CD8-positive, alpha-beta memory T cell (primary cell): Measurements from ENCODE around the gene ALAS1. TPM values are rescaled to one million over a fixed set of nuclear protein-coding genes. Genes with fewer than 3 reads are reported as not detected.
"Not testable (repeated sequence)": the region's sequence is repeated elsewhere in the genome, so short reads cannot be mapped to it uniquely, and the experiment has no call there.

Experiments used
- CTCF ChIA-PET: fragments of 350-600 bp; sonication (Branson Sonifier 250); formaldehyde crosslinking; loops from one replicate; lab custom pipeline; 2021; ENCODE audit warnings: antibody characterized with exemption; lab: Charles Lee
- POLR2A ChIA-PET: fragments of 350-600 bp; sonication (Branson Sonifier 250); formaldehyde crosslinking; loops from one replicate; lab custom pipeline; 2021; ENCODE audit warnings: antibody characterized with exemption; lab: Charles Lee
- DNase-seq, 5 donors: peaks; one replicate each; pipeline versions ENCODE4 v3.0.0 to v3.0.0-alpha.2; 2020 to 2022; ENCODE audit warnings: mixed read lengths in 1 of 5
- H3K27ac ChIP-seq: one replicate; pipeline ENCODE4 v1.7.0; 2013; ENCODE audit warnings: low read depth, mild to moderate bottlenecking, low read length, moderate library complexity
- H3K27me3 ChIP-seq: 2 replicates; pipeline ENCODE4 v1.7.0; 2013; ENCODE audit warnings: low read length, mild to moderate bottlenecking; ENCODE audit not compliant: insufficient read depth, poor library complexity, severe bottlenecking
- H3K36me3 ChIP-seq: 2 replicates; pipeline ENCODE4 v1.7.0; 2013; ENCODE audit warnings: mild to moderate bottlenecking, low read length, moderate library complexity; ENCODE audit not compliant: insufficient read depth
- H3K4me1 ChIP-seq: 2 replicates; pipeline ENCODE4 v1.7.0; 2013; ENCODE audit warnings: mild to moderate bottlenecking, low read length, moderate library complexity; ENCODE audit not compliant: insufficient read depth
- H3K4me3 ChIP-seq: 2 replicates; pipeline ENCODE4 v1.7.0; 2013; ENCODE audit warnings: mild to moderate bottlenecking, low read length
- H3K9me3 ChIP-seq: 2 replicates; pipeline ENCODE4 v1.7.0; 2013; ENCODE audit warnings: mild to moderate bottlenecking, low read length
- H3K27ac Mint-ChIP-seq, 8 donors: one replicate each; pipeline ENCODE4 v1.8.0; 2020 to 2021; ENCODE audit warnings: mixed read lengths in 8 of 8, mild to moderate bottlenecking in 6 of 8, inconsistent platforms in 3 of 8, moderate library complexity in 3 of 8
- H3K27me3 Mint-ChIP-seq, 2 donors: one replicate each; pipeline ENCODE4 v1.8.0; 2020 to 2021; ENCODE audit warnings: mixed read lengths in 2 of 2, mild to moderate bottlenecking in 1 of 2, moderate library complexity in 1 of 2
- H3K36me3 Mint-ChIP-seq, 3 donors: one replicate each; pipeline ENCODE4 v1.8.0; 2020 to 2021; ENCODE audit warnings: mixed read lengths in 3 of 3, inconsistent platforms in 1 of 3, mild to moderate bottlenecking in 1 of 3
- H3K4me1 Mint-ChIP-seq, 3 donors: one replicate each; pipeline ENCODE4 v1.8.0; 2020 to 2021; ENCODE audit warnings: mixed read lengths in 3 of 3, inconsistent platforms in 1 of 3, mild to moderate bottlenecking in 1 of 3
- H3K4me3 Mint-ChIP-seq, 7 donors: one replicate each; pipeline ENCODE4 v1.8.0; 2020 to 2021; ENCODE audit warnings: mixed read lengths in 7 of 7, mild to moderate bottlenecking in 6 of 7, moderate library complexity in 4 of 7, inconsistent platforms in 2 of 7
- H3K9me3 Mint-ChIP-seq, 5 donors: one replicate each; pipeline ENCODE4 v1.8.0; 2020 to 2022; ENCODE audit warnings: mixed read lengths in 5 of 5, mild to moderate bottlenecking in 3 of 5, moderate library complexity in 2 of 5, inconsistent platforms in 1 of 5
- polyA plus RNA-seq: library from polyadenylated mRNA; unstranded; fragments of 300-500 nt; fragmentation: Illumina TruSeq; gene quantifications from one replicate; pipeline ENCODE4 v1.2.3, GENCODE V29; 2021
- total RNA-seq, 2 experiments: library from RNA; stranded (reverse); gene quantifications; one replicate each; pipeline ENCODE4 v1.2.3, GENCODE V29; 2021

Gene ALAS1
- total RNA-seq = 10 to 100 TPM; 72.2 to 73.0 TPM
- 32.9 TPM for polyA plus RNA-seq

DNA sequence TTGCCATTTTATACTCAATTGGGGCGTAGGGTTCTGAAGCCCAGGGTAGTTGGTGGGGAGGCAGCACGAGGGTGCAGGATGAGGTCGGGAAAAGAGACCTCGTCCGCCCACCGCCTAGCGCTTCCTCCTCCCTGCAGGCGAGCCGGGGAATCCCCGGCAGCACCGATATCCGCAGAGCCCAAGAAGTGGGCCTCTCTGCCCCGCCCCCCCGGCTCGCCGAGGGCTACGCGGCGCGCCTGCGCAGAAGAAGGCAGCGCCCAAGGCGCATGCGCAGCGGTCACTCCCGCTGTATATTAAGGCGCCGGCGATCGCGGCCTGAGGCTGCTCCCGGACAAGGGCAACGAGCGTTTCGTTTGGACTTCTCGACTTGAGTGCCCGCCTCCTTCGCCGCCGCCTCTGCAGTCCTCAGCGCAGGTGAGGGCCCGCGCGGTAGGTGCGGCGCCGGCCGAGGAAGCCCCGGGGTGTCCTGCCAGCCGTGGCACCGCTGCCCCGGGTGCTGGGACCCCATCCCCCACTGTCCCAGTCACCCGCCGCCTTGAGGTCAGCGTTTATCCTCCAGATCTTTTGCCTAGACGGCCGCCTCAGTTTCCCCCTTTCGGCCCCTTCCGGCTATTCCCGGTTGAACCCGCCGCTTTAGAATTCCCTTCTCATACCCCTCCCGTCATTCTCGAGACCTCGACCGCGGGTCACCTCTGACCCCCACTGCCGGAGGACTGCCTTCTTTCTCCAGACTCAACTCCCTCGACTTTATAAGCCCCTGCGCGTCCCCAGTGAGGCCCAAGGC is at the start of gene ALAS1:
Gene ALAS1, plus strand, starts transcription at position 319 of the 784 bp plus-strand sequence. CDS start 1,082 bp downstream, outside the sequence.
- Histone ChIP-seq H3K9me3 (no peaks in the 10 kb centered on the region), H3K27me3 (no peaks in the 10 kb centered on the region), H3K36me3 (peaks cover 11% of the 10 kb centered on the region), H3K4me1 (peaks cover 33% of the 10 kb centered on the region), H3K4me3 (peak within 1 kb of the TSS; percentile 95), H3K27ac (peak within 1 kb of the TSS; percentile 78)
- peaks cover 36 to 57% (median 54%) of the 10 kb centered on the region in 3 donors for H3K4me1 Mint-ChIP-seq
- ChIA-PET CTCF (interaction anchor here (0.9 to 2.5 kb wide), 3 partner anchors 22 to 141 kb away, joined by 3 to 8 read pairs (median 4); no protein-coding TSS in a partner anchor), POLR2A (interaction anchor here (0.6 to 1.3 kb wide), 2 partner anchors 44 to 214 kb away, joined by 3 to 5 read pairs; partner anchors contain the start of gene POC1A)
- peak within 1 kb of the TSS; percentile 86 to 99 (median 97) for H3K4me3 Mint-ChIP-seq
- DNase-seq = peak; percentile 93 to 95 (median 94)
- peak within 1 kb of the TSS; percentile 87 to 98 (median 96) for H3K27ac Mint-ChIP-seq
- H3K36me3 Mint-ChIP-seq = peaks cover 2 to 33% (median 4%) of the 10 kb centered on the region in 3 donors
- H3K9me3 Mint-ChIP-seq = no peaks in the 10 kb centered on the region
- peaks cover 0 to 1% of the 10 kb centered on the region in 2 donors for H3K27me3 Mint-ChIP-seq

DNA sequence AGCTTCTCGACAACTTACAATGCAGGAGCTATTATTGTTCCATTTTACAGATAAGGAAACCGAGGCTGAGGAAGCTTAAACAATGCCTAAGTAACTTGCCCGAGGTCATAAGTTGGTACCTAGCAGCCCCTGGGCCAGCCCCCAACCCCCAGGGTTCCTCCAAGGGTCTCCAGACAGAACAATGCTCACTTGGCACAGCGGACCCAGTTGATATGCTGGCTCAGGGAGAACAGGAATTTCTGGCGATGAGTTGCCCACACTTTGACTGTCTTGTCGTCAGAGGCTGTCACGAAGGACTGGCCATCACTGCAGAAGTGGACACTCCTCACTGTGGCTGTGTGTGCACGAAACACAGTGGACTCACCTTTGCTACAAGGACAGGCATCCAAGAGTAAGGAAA is 48.9 kb upstream of the ALAS1 start:
- H3K36me3 ChIP-seq = no peaks in the 10 kb centered on the region
- peaks cover 8% of the 10 kb centered on the region for H3K4me1 ChIP-seq
- Mint-ChIP-seq H3K36me3 (no peaks in the 10 kb centered on the region), H3K4me3 (no peak overlapping the region), H3K4me1 (peaks cover 5 to 10% (median 6%) of the 10 kb centered on the region in 3 donors), H3K27ac (no peak overlapping the region), H3K9me3 (no peaks in the 10 kb centered on the region), H3K27me3 (no peaks in the 10 kb centered on the region)
- no peaks in the 10 kb centered on the region for H3K9me3 ChIP-seq
- no peak overlapping the region for H3K27ac ChIP-seq
- ChIA-PET POLR2A (no interaction called here), CTCF (interaction anchor here (0.8 to 1.3 kb wide), 3 partner anchors 27 to 148 kb away, joined by 3 to 6 read pairs (median 5); no protein-coding TSS in a partner anchor)
- DNase-seq = no peak
- H3K4me3 ChIP-seq = no peak overlapping the region
- H3K27me3 ChIP-seq = no peaks in the 10 kb centered on the region

- Histone ChIP-seq H3K4me1 (peaks cover 6% of the 10 kb centered on the region), H3K27me3 (no peaks in the 10 kb centered on the region), H3K36me3 (no peaks in the 10 kb centered on the region), H3K4me3 (no peak overlapping the region), H3K9me3 (no peaks in the 10 kb centered on the region), H3K27ac (no peak overlapping the region)
- Mint-ChIP-seq H3K4me3 (no peak overlapping the region), H3K9me3 (no peaks in the 10 kb centered on the region), H3K27me3 (no peaks in the 10 kb centered on the region), H3K36me3 (peaks cover 0 to 4% (median 0%) of the 10 kb centered on the region in 3 donors), H3K27ac (no peak overlapping the region), H3K4me1 (peaks cover under 1 to 9% (median 5%) of the 10 kb centered on the region in 3 donors)
- ChIA-PET POLR2A (no interaction called here), CTCF (interaction anchor here (0.6 to 0.8 kb wide), 2 partner anchors 8 to 27 kb away, joined by 3 read pairs; no protein-coding TSS in a partner anchor)
- DNase-seq = no peak
Observed at GRCh38 chr3:52149726-52150125, 48.2 kb upstream of the ALAS1 start.

- Mint-ChIP-seq H3K27ac (no peak overlapping the region), H3K27me3 (no peaks in the 10 kb centered on the region), H3K36me3 (peaks cover 0 to 6% (median 0%) of the 10 kb centered on the region in 3 donors), H3K4me3 (no peak overlapping the region), H3K4me1 (peaks cover 4 to 13% (median 8%) of the 10 kb centered on the region in 3 donors), H3K9me3 (no peaks in the 10 kb centered on the region)
- H3K9me3 ChIP-seq = no peaks in the 10 kb centered on the region
- no peak overlapping the region for H3K4me3 ChIP-seq
- peaks cover 10% of the 10 kb centered on the region for H3K4me1 ChIP-seq
- H3K36me3 ChIP-seq = no peaks in the 10 kb centered on the region
- no peak for DNase-seq
- H3K27ac ChIP-seq = no peak overlapping the region
- POLR2A ChIA-PET = no interaction called here
- CTCF ChIA-PET = no interaction called here
- no peaks in the 10 kb centered on the region for H3K27me3 ChIP-seq
Observed at GRCh38 chr3:52150357-52150756, 47.6 kb upstream of the ALAS1 start.

GRCh38 chr3:52150860-52151259 is 47.1 kb upstream of the ALAS1 start:
- ChIA-PET CTCF (interaction anchor here (1.0 kb wide), 1 partner anchor 149 kb away, joined by 3 read pairs; no protein-coding TSS in a partner anchor), POLR2A (no interaction called here)
- H3K4me3 Mint-ChIP-seq = no peak overlapping the region
- no peaks in the 10 kb centered on the region for H3K27me3 Mint-ChIP-seq
- DNase-seq = no peak
- Histone ChIP-seq H3K9me3 (no peaks in the 10 kb centered on the region), H3K36me3 (no peaks in the 10 kb centered on the region), H3K4me3 (no peak overlapping the region), H3K27me3 (no peaks in the 10 kb centered on the region), H3K27ac (no peak overlapping the region), H3K4me1 (peaks cover 10% of the 10 kb centered on the region)
- no peak overlapping the region for H3K27ac Mint-ChIP-seq
- H3K36me3 Mint-ChIP-seq = peaks cover 0 to 6% (median 0%) of the 10 kb centered on the region in 3 donors
- peaks cover 7 to 17% (median 8%) of the 10 kb centered on the region in 3 donors for H3K4me1 Mint-ChIP-seq
- no peaks in the 10 kb centered on the region for H3K9me3 Mint-ChIP-seq

DNA sequence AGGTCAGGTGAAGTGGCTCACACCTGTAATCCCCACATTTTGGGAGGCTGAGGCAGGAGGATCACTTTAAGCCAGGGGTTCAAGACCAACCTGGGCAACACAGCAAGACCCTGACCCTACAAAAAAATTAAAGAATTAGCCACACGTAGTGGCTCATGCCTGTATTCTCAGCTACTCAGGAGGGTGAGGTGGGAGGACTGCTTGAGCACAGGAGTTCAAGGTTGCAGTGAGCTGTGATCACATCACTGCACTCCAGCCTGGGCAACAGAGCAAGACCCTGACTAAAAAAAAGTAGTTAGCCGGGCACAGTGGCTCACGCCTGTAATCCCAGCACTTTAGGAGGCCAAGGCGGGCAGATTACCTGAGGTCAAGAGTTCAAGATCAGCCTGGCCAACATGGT is 46.0 kb upstream of the ALAS1 start:
- H3K27me3 Mint-ChIP-seq, H3K27ac ChIP-seq, H3K9me3 ChIP-seq, DNase-seq, H3K4me3 ChIP-seq, H3K9me3 Mint-ChIP-seq, POLR2A ChIA-PET, H3K4me3 Mint-ChIP-seq, H3K27me3 ChIP-seq, H3K36me3 ChIP-seq, H3K4me1 ChIP-seq, H3K36me3 Mint-ChIP-seq: not testable (repeated sequence)
- Mint-ChIP-seq H3K4me1 (peaks cover 7 to 17% (median 8%) of the 10 kb centered on the region in 3 donors), H3K27ac (peak overlapping the region in 1 of 8 donors; percentile 26)
- CTCF ChIA-PET = interaction anchor here (1.6 kb wide), 1 partner anchor 150 kb away, joined by 4 read pairs; no protein-coding TSS in a partner anchor

- peaks cover 10% of the 10 kb centered on the region for H3K4me1 ChIP-seq
- peak overlapping the region; percentile 84 for H3K27ac ChIP-seq
- peaks cover 0 to 6% (median 0%) of the 10 kb centered on the region in 3 donors for H3K36me3 Mint-ChIP-seq
- peak overlapping the region in 6 of 8 donors; percentile 24 to 98 (median 74) for H3K27ac Mint-ChIP-seq
- H3K4me1 Mint-ChIP-seq = peaks cover 7 to 17% (median 8%) of the 10 kb centered on the region in 3 donors
- H3K36me3 ChIP-seq = no peaks in the 10 kb centered on the region
- peak overlapping the region; percentile 92 to 98 (median 95) for H3K4me3 Mint-ChIP-seq
- no peak for DNase-seq
- H3K27me3 Mint-ChIP-seq = no peaks in the 10 kb centered on the region
- H3K9me3 ChIP-seq = no peaks in the 10 kb centered on the region
- no peaks in the 10 kb centered on the region for H3K27me3 ChIP-seq
- ChIA-PET POLR2A (interaction anchor here (1.0 to 1.4 kb wide), 3 partner anchors 44 to 100 kb away, joined by 3 to 6 read pairs (median 5); partner anchors contain the start of gene ALAS1), CTCF (interaction anchor here (0.8 to 1.6 kb wide), 4 partner anchors 9 to 153 kb away, joined by 3 to 4 read pairs (median 3); no protein-coding TSS in a partner anchor)
- H3K4me3 ChIP-seq = peak overlapping the region; percentile 95
- no peaks in the 10 kb centered on the region for H3K9me3 Mint-ChIP-seq
Observed at GRCh38 chr3:52153389-52154096, 44.4 kb upstream of the ALAS1 start.
